Measurements from ENCODE around the gene NSDHL.

The NSDHL gene

GRCh38 chrX:152892999-152893891 lies 62.4 kb downstream of the NSDHL start:
- no peak overlapping the region for H3K23ac ChIP-seq (ENCODE audit: low read length)

GRCh38 chrX:152893980-152894610 lies 63.2 kb downstream of the NSDHL start:
- no peak overlapping the region for H3K9ac ChIP-seq (ENCODE audit: low read length)
- no peak overlapping the region for H3K27ac ChIP-seq (ENCODE audit: low read depth, low read length)
- H3K27me3 ChIP-seq (ENCODE audit: insufficient read depth, low read length): no peaks in the 10 kb centered on the region
- no peak overlapping the region for H3K23ac ChIP-seq (ENCODE audit: low read length)
- H4K91ac ChIP-seq (ENCODE audit: low read depth, low read length): no peak overlapping the region
- no peak overlapping the region for H3K4me3 ChIP-seq (ENCODE audit: low read depth, low read length)
- no peaks in the 10 kb centered on the region for H3K36me3 ChIP-seq (ENCODE audit: control insufficient read depth in 1 of 2, insufficient read depth in 2 of 2, low read length in 2 of 2)
- no peak overlapping the region for H3K18ac ChIP-seq (ENCODE audit: low read length)
- peaks cover 1% of the 10 kb centered on the region for H3K79me2 ChIP-seq (ENCODE audit: control insufficient read depth, insufficient read depth, low read length, poor library complexity)
- H2AK5ac ChIP-seq (ENCODE audit: low read length): no peak overlapping the region
- no peak overlapping the region for H3K4me2 ChIP-seq (ENCODE audit: low read length)
- peaks cover 13% of the 10 kb centered on the region for H3K79me1 ChIP-seq (ENCODE audit: low read length)
- H4K12ac ChIP-seq (ENCODE audit: low read depth, low read length): no peak overlapping the region
- H2AFZ ChIP-seq (ENCODE audit: insufficient read depth, low read length, poor library complexity): no peak overlapping the region
- H4K8ac ChIP-seq (ENCODE audit: low read depth, low read length): no peak overlapping the region
- WGBS (ENCODE audit: extremely low coverage, insufficient coverage, insufficient read length): no CpG with 5 or more reads among the region's 9 CpGs
- H2BK5ac ChIP-seq (ENCODE audit: low read depth, low read length, poor library complexity): no peak overlapping the region
- DNase-seq: no peak
- H2BK12ac ChIP-seq (ENCODE audit: low read length): no peak overlapping the region
- no peak overlapping the region for H2BK120ac ChIP-seq (ENCODE audit: insufficient read depth, low read length, poor library complexity)
- H3K14ac ChIP-seq (ENCODE audit: low read length): no peak overlapping the region
- peaks cover 9 to 13% of the 10 kb centered on the region in 2 experiments for H3K4me1 ChIP-seq (ENCODE audit: control insufficient read depth in 1 of 2, insufficient read depth in 2 of 2, low read length in 2 of 2)
- H3K4ac ChIP-seq (ENCODE audit: low read depth, low read length): no peak overlapping the region
- H3K9me3 ChIP-seq (ENCODE audit: insufficient read depth, low read depth, low read length): no peaks in the 10 kb centered on the region

More at GRCh38 chrX:152892999-152893891, 62.4 kb downstream of the NSDHL start:
- Histone ChIP-seq H3K79me1 (ENCODE audit: low read length) (peaks cover 12% of the 10 kb centered on the region), H4K12ac (ENCODE audit: low read depth, low read length) (no peak overlapping the region), H2AFZ (ENCODE audit: insufficient read depth, low read length, poor library complexity) (no peak overlapping the region), H3K9me3 (ENCODE audit: insufficient read depth, low read depth, low read length) (no peaks in the 10 kb centered on the region), H3K4ac (ENCODE audit: low read depth, low read length) (no peak overlapping the region), H3K9ac (ENCODE audit: low read length) (no peak overlapping the region), H2AK5ac (ENCODE audit: low read length) (no peak overlapping the region), H3K27ac (ENCODE audit: low read depth, low read length) (no peak overlapping the region), H2BK12ac (ENCODE audit: low read length) (no peak overlapping the region), H3K27me3 (ENCODE audit: insufficient read depth, low read length) (no peaks in the 10 kb centered on the region), H2BK120ac (ENCODE audit: insufficient read depth, low read length, poor library complexity) (no peak overlapping the region), H3K4me2 (ENCODE audit: low read length) (no peak overlapping the region), H3K4me3 (ENCODE audit: low read depth, low read length) (no peak overlapping the region), H2BK5ac (ENCODE audit: low read depth, low read length, poor library complexity) (no peak overlapping the region), H3K36me3 (ENCODE audit: control insufficient read depth in 1 of 2, insufficient read depth in 2 of 2, low read length in 2 of 2) (no peaks in the 10 kb centered on the region), H4K8ac (ENCODE audit: low read depth, low read length) (no peak overlapping the region), H3K4me1 (ENCODE audit: control insufficient read depth in 1 of 2, insufficient read depth in 2 of 2, low read length in 2 of 2) (peaks cover 9 to 10% of the 10 kb centered on the region in 2 experiments), H3K79me2 (ENCODE audit: control insufficient read depth, insufficient read depth, low read length, poor library complexity) (peaks cover 1% of the 10 kb centered on the region), H3K14ac (ENCODE audit: low read length) (no peak overlapping the region), H3K18ac (ENCODE audit: low read length) (no peak overlapping the region), H4K91ac (ENCODE audit: low read depth, low read length) (no peak overlapping the region)
- no CpG with 5 or more reads among the region's 22 CpGs for WGBS (ENCODE audit: extremely low coverage, insufficient coverage, insufficient read length)
- DNase-seq: no peak

- Histone ChIP-seq H3K4me3 (ENCODE audit: low read depth, low read length) (no peak overlapping the region), H2BK120ac (ENCODE audit: insufficient read depth, low read length, poor library complexity) (no peak overlapping the region), H2AK5ac (ENCODE audit: low read length) (no peak overlapping the region), H3K9ac (ENCODE audit: low read length) (no peak overlapping the region), H3K18ac (ENCODE audit: low read length) (no peak overlapping the region), H3K4me1 (ENCODE audit: control insufficient read depth in 1 of 2, insufficient read depth in 2 of 2, low read length in 2 of 2) (peaks cover 9 to 13% of the 10 kb centered on the region in 2 experiments), H4K91ac (ENCODE audit: low read depth, low read length) (no peak overlapping the region), H3K9me3 (ENCODE audit: insufficient read depth, low read depth, low read length) (no peaks in the 10 kb centered on the region), H4K8ac (ENCODE audit: low read depth, low read length) (no peak overlapping the region), H3K79me2 (ENCODE audit: control insufficient read depth, insufficient read depth, low read length, poor library complexity) (peaks cover 1% of the 10 kb centered on the region), H3K36me3 (ENCODE audit: control insufficient read depth in 1 of 2, insufficient read depth in 2 of 2, low read length in 2 of 2) (no peaks in the 10 kb centered on the region), H2AFZ (ENCODE audit: insufficient read depth, low read length, poor library complexity) (no peak overlapping the region), H3K4me2 (ENCODE audit: low read length) (no peak overlapping the region), H2BK5ac (ENCODE audit: low read depth, low read length, poor library complexity) (no peak overlapping the region), H3K27ac (ENCODE audit: low read depth, low read length) (no peak overlapping the region), H3K23ac (ENCODE audit: low read length) (no peak overlapping the region), H3K27me3 (ENCODE audit: insufficient read depth, low read length) (no peaks in the 10 kb centered on the region), H3K4ac (ENCODE audit: low read depth, low read length) (no peak overlapping the region), H2BK12ac (ENCODE audit: low read length) (no peak overlapping the region), H3K79me1 (ENCODE audit: low read length) (peaks cover 13% of the 10 kb centered on the region), H4K12ac (ENCODE audit: low read depth, low read length) (no peak overlapping the region), H3K14ac (ENCODE audit: low read length) (no peak overlapping the region)
- no peak for DNase-seq
- no CpG with 5 or more reads among the region's 3 CpGs for WGBS (ENCODE audit: extremely low coverage, insufficient coverage, insufficient read length)
Measured at GRCh38 chrX:152895121-152895520, 64.3 kb downstream of the NSDHL start.

- H3K27me3 ChIP-seq (ENCODE audit: insufficient read depth, low read length): no peaks in the 10 kb centered on the region
- H2BK120ac ChIP-seq (ENCODE audit: insufficient read depth, low read length, poor library complexity): no peak overlapping the region
- no peak overlapping the region for H3K4ac ChIP-seq (ENCODE audit: low read depth, low read length)
- H3K27ac ChIP-seq (ENCODE audit: low read depth, low read length): no peak overlapping the region
- H2BK5ac ChIP-seq (ENCODE audit: low read depth, low read length, poor library complexity): no peak overlapping the region
- no peak overlapping the region for H4K12ac ChIP-seq (ENCODE audit: low read depth, low read length)
- no peak overlapping the region for H3K9ac ChIP-seq (ENCODE audit: low read length)
- peaks cover 9 to 13% of the 10 kb centered on the region in 2 experiments for H3K4me1 ChIP-seq (ENCODE audit: control insufficient read depth in 1 of 2, insufficient read depth in 2 of 2, low read length in 2 of 2)
- H3K14ac ChIP-seq (ENCODE audit: low read length): no peak overlapping the region
- H4K8ac ChIP-seq (ENCODE audit: low read depth, low read length): no peak overlapping the region
- no peaks in the 10 kb centered on the region for H3K36me3 ChIP-seq (ENCODE audit: control insufficient read depth in 1 of 2, insufficient read depth in 2 of 2, low read length in 2 of 2)
- H3K4me3 ChIP-seq (ENCODE audit: low read depth, low read length): no peak overlapping the region
- H4K91ac ChIP-seq (ENCODE audit: low read depth, low read length): peak overlapping the region; percentile 96
- no peaks in the 10 kb centered on the region for H3K9me3 ChIP-seq (ENCODE audit: insufficient read depth, low read depth, low read length)
- H2BK12ac ChIP-seq (ENCODE audit: low read length): no peak overlapping the region
- no CpG with 5 or more reads among the region's 8 CpGs for WGBS (ENCODE audit: extremely low coverage, insufficient coverage, insufficient read length)
- no peak overlapping the region for H2AFZ ChIP-seq (ENCODE audit: insufficient read depth, low read length, poor library complexity)
- no peak overlapping the region for H3K4me2 ChIP-seq (ENCODE audit: low read length)
- H3K79me1 ChIP-seq (ENCODE audit: low read length): peaks cover 13% of the 10 kb centered on the region
- no peak overlapping the region for H3K18ac ChIP-seq (ENCODE audit: low read length)
- H3K23ac ChIP-seq (ENCODE audit: low read length): no peak overlapping the region
- DNase-seq: peak in 1 of 2 donors; percentile 12
- no peak overlapping the region for H2AK5ac ChIP-seq (ENCODE audit: low read length)
- peaks cover 1% of the 10 kb centered on the region for H3K79me2 ChIP-seq (ENCODE audit: control insufficient read depth, insufficient read depth, low read length, poor library complexity)
Measured at GRCh38 chrX:152895724-152896420, 65.0 kb downstream of the NSDHL start.
